ENCODE data around the gene TMEM242. TPM values are rescaled to one million over a fixed set of nuclear protein-coding genes. Genes with fewer than 3 reads are reported as not detected.

TMEM242 gene
- total and polyA plus RNA-seq, 7 donors, result 1.8 to 10.0 (median 6.9) TPM

DNA sequence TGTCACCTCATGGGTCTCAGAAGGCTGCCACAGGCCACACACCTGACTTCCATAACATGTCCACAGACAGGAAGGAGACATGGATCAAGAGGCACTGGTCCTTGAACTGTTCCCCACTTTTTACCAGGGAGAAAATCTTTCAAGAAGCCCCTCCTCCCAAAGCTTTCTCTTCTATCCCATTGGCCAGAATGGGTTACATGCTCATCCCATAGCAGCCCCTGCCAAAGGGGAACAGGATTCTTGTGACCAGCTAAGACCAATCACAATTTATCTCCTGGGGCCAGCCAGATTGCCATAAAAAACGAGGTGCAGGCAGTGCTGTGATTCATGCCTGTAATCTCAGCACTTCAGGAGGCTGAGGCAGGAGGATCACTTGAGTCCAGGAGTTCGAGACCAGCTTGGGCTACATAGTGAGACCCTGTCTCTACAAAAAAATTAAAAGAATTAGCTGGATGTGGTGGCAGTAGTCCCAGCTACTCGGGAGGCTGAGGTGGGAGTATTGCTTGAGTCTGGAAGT lies 59.4 kb downstream of the TMEM242 start:
- H3K27me3 ChIP-seq, result no peaks in the 10 kb centered on the region
- no peaks in the 10 kb centered on the region for H3K9me3 ChIP-seq
- DNase-seq, result peak; percentile 32
- H3K4me3 ChIP-seq, result no peak overlapping the region
- TF ChIP-seq EP300 (IDR thresholded peaks at IDR 0.05) (no peak), POLR2A (IDR thresholded peaks at IDR 0.05) (no peak), POLR2AphosphoS5 (IDR thresholded peaks at IDR 0.05) (no peak)
- TF ChIP-seq, protein P1, sequence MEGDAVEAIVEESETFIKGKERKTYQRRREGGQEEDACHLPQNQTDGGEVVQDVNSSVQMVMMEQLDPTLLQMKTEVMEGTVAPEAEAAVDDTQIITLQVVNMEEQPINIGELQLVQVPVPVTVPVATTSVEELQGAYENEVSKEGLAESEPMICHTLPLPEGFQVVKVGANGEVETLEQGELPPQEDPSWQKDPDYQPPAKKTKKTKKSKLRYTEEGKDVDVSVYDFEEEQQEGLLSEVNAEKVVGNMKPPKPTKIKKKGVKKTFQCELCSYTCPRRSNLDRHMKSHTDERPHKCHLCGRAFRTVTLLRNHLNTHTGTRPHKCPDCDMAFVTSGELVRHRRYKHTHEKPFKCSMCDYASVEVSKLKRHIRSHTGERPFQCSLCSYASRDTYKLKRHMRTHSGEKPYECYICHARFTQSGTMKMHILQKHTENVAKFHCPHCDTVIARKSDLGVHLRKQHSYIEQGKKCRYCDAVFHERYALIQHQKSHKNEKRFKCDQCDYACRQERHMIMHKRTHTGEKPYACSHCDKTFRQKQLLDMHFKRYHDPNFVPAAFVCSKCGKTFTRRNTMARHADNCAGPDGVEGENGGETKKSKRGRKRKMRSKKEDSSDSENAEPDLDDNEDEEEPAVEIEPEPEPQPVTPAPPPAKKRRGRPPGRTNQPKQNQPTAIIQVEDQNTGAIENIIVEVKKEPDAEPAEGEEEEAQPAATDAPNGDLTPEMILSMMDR (IDR thresholded peaks at IDR 0.05), result no peak
- peaks cover 0 to 7% (median 5%) of the 10 kb centered on the region in 4 donors for H3K4me1 ChIP-seq
- 75 to 83% methylated on average over 3 of the region's 3 CpGs for WGBS, 2 donors
- intact Hi-C loops (cut with DNase I), result no loop called here
- H3K36me3 ChIP-seq, result no peaks in the 10 kb centered on the region
- H3K27ac ChIP-seq, result no peak overlapping the region

DNA sequence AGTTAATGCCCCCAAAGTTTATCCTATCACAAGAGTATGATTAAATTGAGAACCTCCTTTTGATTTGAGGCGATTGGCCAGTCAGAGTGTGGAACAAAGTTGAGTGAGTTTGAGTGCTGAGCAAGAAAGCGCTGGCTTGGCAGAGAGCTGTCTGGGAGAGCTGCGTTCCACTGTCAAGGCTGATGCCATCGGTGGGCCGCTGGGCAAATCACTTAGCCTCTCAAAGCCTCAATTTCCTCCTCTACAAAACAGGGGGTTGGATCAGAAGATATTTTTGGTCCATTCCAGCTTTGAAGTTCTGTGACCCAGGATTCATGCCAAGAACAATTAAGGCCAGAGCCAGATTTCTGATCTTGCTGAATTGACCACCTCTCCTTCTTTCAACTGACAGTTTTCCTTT lies 60.2 kb downstream of the TMEM242 start:
- no peak overlapping the region for H3K4me3 ChIP-seq
- 81 to 93% methylated on average over 5 of the region's 5 CpGs for WGBS, 2 donors
- H3K27ac ChIP-seq, result no peak overlapping the region

GRCh38 chr6:157261606-157262005 lies 61.7 kb downstream of the TMEM242 start:
- Histone ChIP-seq H3K9me3 (no peaks in the 10 kb centered on the region), H3K4me1 (no peaks in the 10 kb centered on the region), H3K4me3 (no peak overlapping the region), H3K36me3 (no peaks in the 10 kb centered on the region), H3K27ac (no peak overlapping the region), H3K27me3 (no peaks in the 10 kb centered on the region)
- peak; percentile 47 for DNase-seq
- WGBS, 2 donors, result 85% methylated on average over 9 of the region's 9 CpGs
- intact Hi-C loops (cut with DNase I), result no loop called here
- TF ChIP-seq POLR2A (IDR thresholded peaks at IDR 0.05), result no peak
- no peak for TF ChIP-seq POLR2AphosphoS5 (IDR thresholded peaks at IDR 0.05)
- TF ChIP-seq EP300 (IDR thresholded peaks at IDR 0.05), result no peak
- TF ChIP-seq, protein P1 (IDR thresholded peaks at IDR 0.05), result no peak

More for the DNA sequence above, 60.2 kb downstream of the TMEM242 start:
- TF ChIP-seq EP300 (IDR thresholded peaks at IDR 0.05) (no peak), POLR2AphosphoS5 (IDR thresholded peaks at IDR 0.05) (no peak), POLR2A (IDR thresholded peaks at IDR 0.05) (no peak)
- TF ChIP-seq, protein P1 (IDR thresholded peaks at IDR 0.05), result no peak
- intact Hi-C loops (cut with DNase I), result no loop called here
- Histone ChIP-seq H3K27me3 (no peaks in the 10 kb centered on the region), H3K36me3 (no peaks in the 10 kb centered on the region), H3K9me3 (no peaks in the 10 kb centered on the region), H3K4me1 (no peaks in the 10 kb centered on the region)
- peak; percentile 18 for DNase-seq

DNA sequence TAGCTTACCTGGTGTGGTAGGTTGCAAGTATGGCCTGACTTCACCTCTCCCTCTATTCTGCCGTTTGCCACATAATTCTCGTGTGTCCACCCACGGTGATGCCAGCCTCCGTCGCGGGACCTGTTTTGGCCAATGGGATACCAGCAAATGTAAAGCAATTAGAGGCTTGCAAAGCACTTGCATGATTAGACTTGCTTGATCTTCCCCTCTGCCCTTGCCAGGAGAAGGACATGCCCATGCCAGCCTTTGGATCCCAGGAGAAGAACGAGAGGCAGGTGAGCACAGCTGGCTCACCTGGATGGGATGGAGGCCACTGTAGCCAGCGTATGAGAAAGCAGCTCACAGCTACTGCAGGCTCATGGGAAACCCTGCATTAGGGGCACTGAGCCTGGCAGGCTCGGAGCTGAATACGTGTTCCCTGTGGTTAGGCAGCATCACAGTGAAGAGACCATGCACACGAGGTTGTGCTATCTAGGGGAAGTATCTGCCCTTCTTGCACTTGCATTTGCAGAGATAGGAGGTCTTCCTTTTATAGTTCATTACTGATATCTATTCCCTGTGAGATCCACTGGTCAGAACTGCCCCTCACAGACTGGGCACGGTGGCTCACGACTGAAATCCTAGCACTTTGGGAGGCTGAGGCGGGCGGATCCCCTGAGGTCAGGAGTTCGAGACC lies 62.4 kb downstream of the TMEM242 start:
- intact Hi-C loops (cut with DNase I), result no loop called here
- H3K27me3 ChIP-seq, result no peaks in the 10 kb centered on the region
- no peaks in the 10 kb centered on the region for H3K36me3 ChIP-seq
- H3K4me1 ChIP-seq, result no peaks in the 10 kb centered on the region
- peak; percentile 33 for DNase-seq
- TF ChIP-seq POLR2AphosphoS5 (IDR thresholded peaks at IDR 0.05) (no peak), POLR2A (IDR thresholded peaks at IDR 0.05) (no peak), EP300 (IDR thresholded peaks at IDR 0.05) (no peak)
- TF ChIP-seq, protein P1 (IDR thresholded peaks at IDR 0.05), result no peak
- no peaks in the 10 kb centered on the region for H3K9me3 ChIP-seq
- H3K27ac ChIP-seq, result no peak overlapping the region
- no peak overlapping the region for H3K4me3 ChIP-seq
- 86 to 88% methylated on average over 16 of the region's 16 CpGs for WGBS, 2 donors
